ENCODE data around the gene ABHD12. TPM values are rescaled to one million over a fixed set of nuclear protein-coding genes. Genes with fewer than 3 reads are reported as not detected.

ABHD12 gene
- total RNA-seq, 3 donors from 2014 or later (not counting 1 experiment from before 2014, with no cell fraction given): 28.5 to 34.6 (median 34.5) TPM

- Histone ChIP-seq H3K27ac (ENCODE audit: low read length) (no peak overlapping the region), H3K36me3 (ENCODE audit: control insufficient read depth, insufficient read depth, low read length) (peaks cover 3% of the 10 kb centered on the region), H3K4me3 (ENCODE audit: low read length) (no peak overlapping the region), H3K27me3 (ENCODE audit: control insufficient read depth, insufficient read depth, low read length) (no peaks in the 10 kb centered on the region), H3K4me1 (ENCODE audit: control insufficient read depth, insufficient read depth, low read length) (no peaks in the 10 kb centered on the region), H3K9me3 (ENCODE audit: control insufficient read depth, insufficient read depth, low read length) (no peaks in the 10 kb centered on the region)
- WGBS (ENCODE audit: insufficient coverage): 96% methylated on average over 6 of the region's 7 CpGs
- ATAC-seq: no peak
- intact Hi-C loops (cut with micrococcal nuclease): no loop called here
- no peak overlapping the region for H3K4me3 Mint-ChIP-seq
- no peak for TF ChIP-seq CTCF (IDR thresholded peaks at IDR 0.05)
- H3K9me3 Mint-ChIP-seq: no peaks in the 10 kb centered on the region
- no peaks in the 10 kb centered on the region for H3K36me3 Mint-ChIP-seq
- no peak overlapping the region for H3K27ac Mint-ChIP-seq
- H3K4me1 Mint-ChIP-seq: peaks cover 30 to 42% of the 10 kb centered on the region in 2 donors
- DNase-seq: no peak
- H3K27me3 Mint-ChIP-seq (ENCODE audit: low read depth in 2 of 2): no peaks in the 10 kb centered on the region
These were observed 9.6 kb downstream of the ABHD12 start for GRCh38 chr20:25380945-25381614.

GRCh38 chr20:25378884-25379733, 11.5 kb downstream of the ABHD12 start:
- TF ChIP-seq CTCF (IDR thresholded peaks at IDR 0.05): no peak
- no peak overlapping the region for H3K4me3 ChIP-seq (ENCODE audit: low read length)
- H3K36me3 Mint-ChIP-seq: no peaks in the 10 kb centered on the region
- peaks cover 30 to 54% of the 10 kb centered on the region in 2 donors for H3K4me1 Mint-ChIP-seq
- H3K9me3 ChIP-seq (ENCODE audit: control insufficient read depth, insufficient read depth, low read length): no peaks in the 10 kb centered on the region
- H3K27me3 ChIP-seq (ENCODE audit: control insufficient read depth, insufficient read depth, low read length): no peaks in the 10 kb centered on the region
- ATAC-seq: no peak
- H3K27ac ChIP-seq (ENCODE audit: low read length): no peak overlapping the region
- WGBS (ENCODE audit: insufficient coverage): 88% methylated on average over 9 of the region's 10 CpGs
- no peak for DNase-seq
- intact Hi-C loops (cut with micrococcal nuclease): no loop called here
- H3K27me3 Mint-ChIP-seq (ENCODE audit: low read depth in 2 of 2): no peaks in the 10 kb centered on the region
- H3K36me3 ChIP-seq (ENCODE audit: control insufficient read depth, insufficient read depth, low read length): peaks cover 3% of the 10 kb centered on the region
- no peak overlapping the region for H3K27ac Mint-ChIP-seq
- H3K9me3 Mint-ChIP-seq: no peaks in the 10 kb centered on the region
- H3K4me3 Mint-ChIP-seq: no peak overlapping the region
- H3K4me1 ChIP-seq (ENCODE audit: control insufficient read depth, insufficient read depth, low read length): no peaks in the 10 kb centered on the region

- Histone ChIP-seq H3K36me3 (ENCODE audit: control insufficient read depth, insufficient read depth, low read length) (peaks cover 3% of the 10 kb centered on the region), H3K4me3 (ENCODE audit: low read length) (no peak overlapping the region), H3K9me3 (ENCODE audit: control insufficient read depth, insufficient read depth, low read length) (no peaks in the 10 kb centered on the region), H3K27ac (ENCODE audit: low read length) (no peak overlapping the region), H3K4me1 (ENCODE audit: control insufficient read depth, insufficient read depth, low read length) (no peaks in the 10 kb centered on the region), H3K27me3 (ENCODE audit: control insufficient read depth, insufficient read depth, low read length) (no peaks in the 10 kb centered on the region)
- Mint-ChIP-seq H3K36me3 (no peaks in the 10 kb centered on the region), H3K4me3 (no peak overlapping the region), H3K27me3 (ENCODE audit: low read depth in 2 of 2) (no peaks in the 10 kb centered on the region), H3K9me3 (no peaks in the 10 kb centered on the region), H3K27ac (no peak overlapping the region), H3K4me1 (peaks cover 38 to 54% of the 10 kb centered on the region in 2 donors)
- WGBS (ENCODE audit: insufficient coverage): 96% methylated on average over 5 of the region's 5 CpGs
- ATAC-seq (no peak), DNase-seq (no peak)
- intact Hi-C loops (cut with micrococcal nuclease): no loop called here
- no peak for TF ChIP-seq CTCF (IDR thresholded peaks at IDR 0.05)
These were observed 12.3 kb downstream of the ABHD12 start for GRCh38 chr20:25378189-25378883.

Data from natural killer cell (primary cell).